HG02884 (cell line): ENCODE data around the gene EDEM1.
"Not testable (repeated sequence)": the region's sequence is repeated elsewhere in the genome, so short reads cannot be mapped to it uniquely, and the experiment has no call there.

Source experiments
- ATAC-seq: cut with Tn5 transposase; IDR thresholded peaks from one replicate; pipeline ENCODE4 v1.9.1; 2021; ENCODE audit warnings: mild to moderate bottlenecking, moderate library complexity; ENCODE audit not compliant: unreplicated experiment

EDEM1 gene

DNA sequence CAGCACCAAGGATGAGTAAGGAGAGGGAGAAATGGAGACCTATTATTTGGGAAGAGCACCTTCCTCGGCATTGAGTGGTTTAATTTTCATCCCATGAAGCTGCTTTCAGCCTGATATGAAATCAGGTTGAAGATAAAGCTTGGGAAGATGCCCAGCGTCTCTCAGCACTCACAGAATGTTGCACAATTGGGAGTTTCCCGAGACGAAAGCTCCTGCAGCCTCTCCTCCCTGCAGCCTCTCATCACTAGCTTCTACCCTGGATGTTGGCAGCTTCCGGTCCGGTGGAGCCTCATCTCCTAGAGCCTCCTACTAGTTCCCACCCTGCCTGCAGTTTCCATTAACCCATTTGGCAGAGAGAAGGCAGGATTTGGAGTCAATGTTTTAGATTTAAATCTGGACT is 40.3 kb downstream of the EDEM1 start:
- no peak for ATAC-seq

DNA sequence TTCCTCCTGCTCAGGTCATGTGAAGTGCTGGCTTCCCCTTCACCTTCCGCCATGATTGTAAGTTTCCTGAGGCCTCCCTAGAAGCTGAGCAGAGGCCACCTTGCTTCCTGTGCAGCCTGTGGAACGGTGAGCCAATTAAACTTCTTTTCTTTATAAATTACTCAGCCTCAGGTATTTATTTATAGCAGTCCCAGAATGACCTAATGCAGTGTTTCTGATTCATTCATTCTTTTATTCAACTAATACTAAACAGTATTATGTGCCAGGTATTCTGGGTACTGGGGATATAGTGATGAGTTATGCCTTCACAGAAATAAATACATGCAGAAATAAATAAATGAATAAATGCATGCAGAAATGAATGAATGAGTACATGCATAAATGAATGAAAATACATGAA is 41.9 kb downstream of the EDEM1 start:
- ATAC-seq = no peak

DNA sequence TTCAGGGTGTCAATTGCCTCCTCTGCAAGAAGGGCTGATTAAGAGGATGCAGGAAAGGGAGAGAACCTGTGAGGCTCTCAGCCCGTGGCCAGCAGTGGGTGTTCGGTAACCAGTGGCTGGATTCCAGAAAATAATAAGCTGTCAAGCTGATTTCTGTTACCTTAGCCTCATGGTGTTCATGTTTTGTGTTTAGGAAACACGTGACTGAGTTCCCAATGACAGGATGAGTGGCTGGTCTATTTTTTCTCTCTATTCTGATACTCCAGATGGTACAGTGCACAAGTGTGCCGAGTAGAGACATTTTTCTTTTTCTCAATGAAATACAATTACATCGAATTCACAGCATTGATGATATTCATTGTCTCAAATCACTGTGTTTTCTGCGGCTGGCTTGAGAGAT is 43.6 kb downstream of the EDEM1 start:
- ATAC-seq = no peak

DNA sequence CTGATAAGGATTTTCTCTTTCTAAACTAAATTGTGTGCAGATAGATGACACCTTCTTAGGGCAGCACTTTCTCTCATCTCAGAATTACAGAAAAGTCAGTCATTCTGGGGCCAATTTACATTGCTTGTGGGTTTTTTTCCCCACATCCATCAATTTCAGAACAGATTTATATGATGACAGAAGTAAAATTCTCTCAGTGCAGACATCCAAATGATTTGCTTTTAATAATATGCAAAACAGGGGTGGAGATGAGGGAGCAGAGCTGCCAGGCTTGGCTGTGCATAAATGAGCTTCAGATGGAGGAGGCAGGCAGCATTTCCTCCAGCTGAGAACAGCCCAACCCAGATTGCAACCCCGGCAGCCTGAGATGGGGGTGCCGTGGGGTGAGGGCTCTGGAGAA is 44.0 kb downstream of the EDEM1 start:
- no peak for ATAC-seq

DNA sequence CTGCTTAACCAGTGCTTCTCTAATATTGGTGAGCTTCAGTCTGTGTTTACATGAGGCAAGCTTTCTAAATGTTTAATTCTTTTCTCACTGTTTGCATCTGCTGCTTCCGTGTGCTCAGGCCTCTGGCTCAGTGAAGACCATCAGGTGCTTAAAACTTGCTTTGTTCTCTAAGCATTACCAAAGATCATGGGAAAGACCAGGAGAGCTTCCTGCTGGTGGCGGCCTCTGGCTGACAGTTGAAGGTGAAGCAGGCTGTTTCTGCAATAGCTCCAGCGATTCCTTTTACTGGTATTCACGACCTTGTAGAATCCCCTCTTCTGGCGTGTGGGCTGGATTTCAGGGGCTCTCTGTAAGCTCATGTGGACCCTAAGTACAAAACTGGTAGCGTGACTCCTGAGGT is 45.1 kb downstream of the EDEM1 start:
- no peak for ATAC-seq

DNA sequence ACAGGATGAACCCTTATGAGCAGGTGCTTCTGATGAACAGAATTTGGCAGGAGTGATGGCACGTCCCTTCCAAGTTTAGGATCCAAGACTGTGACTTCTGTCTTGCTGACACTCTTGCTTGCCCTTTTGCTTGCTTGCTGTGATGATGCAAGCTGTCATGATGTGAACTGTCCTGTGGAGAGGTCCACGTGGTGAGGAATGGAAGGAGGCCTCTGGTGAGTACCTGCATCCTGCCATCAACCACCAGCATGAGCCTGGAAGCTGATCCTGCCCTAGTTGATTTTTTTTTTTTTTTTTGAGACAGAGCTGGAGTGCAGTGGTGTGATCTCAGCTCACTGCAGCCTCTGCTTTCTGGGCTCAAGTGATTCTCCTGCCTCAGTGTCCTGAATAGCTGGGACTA is 45.5 kb downstream of the EDEM1 start:
- no peak for ATAC-seq

DNA sequence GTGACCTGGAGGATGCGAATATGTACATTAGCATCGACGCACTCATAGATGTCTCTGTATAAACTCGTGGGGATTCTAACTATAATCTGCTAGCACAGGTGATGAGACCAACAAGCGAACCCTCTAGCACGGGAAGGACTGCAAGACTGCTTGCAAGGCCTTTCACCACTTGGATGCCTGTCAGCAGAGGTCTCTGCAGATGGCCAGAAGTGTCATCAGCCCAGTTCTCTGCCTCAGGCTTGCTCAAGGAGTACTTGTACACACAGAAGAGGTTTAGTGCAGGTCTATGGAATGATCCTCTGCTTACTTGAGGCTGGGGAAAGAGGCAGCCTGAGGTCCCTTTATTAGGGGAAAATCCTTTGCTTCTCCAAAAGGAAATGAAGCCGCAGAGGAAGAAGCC is 48.1 kb downstream of the EDEM1 start:
- no peak for ATAC-seq

DNA sequence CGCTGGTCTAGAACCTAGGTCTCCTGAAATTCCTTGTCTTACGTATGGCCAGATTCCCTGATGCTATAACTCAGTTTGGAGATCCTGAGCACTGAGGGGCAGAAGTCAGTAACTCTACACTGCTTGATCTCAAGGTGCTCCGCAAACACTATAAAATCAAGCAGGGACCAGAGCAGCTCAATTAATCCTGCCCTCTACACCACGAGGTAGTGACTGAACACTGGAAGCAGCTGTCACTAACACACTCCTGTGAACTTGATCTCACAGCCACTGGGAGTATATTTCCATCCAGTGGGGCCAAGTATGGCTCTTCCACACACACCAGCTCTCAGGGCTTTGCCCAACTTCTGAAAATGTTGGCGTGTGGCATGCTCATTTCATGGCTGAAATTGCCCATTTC is 51.0 kb downstream of the EDEM1 start:
- no peak for ATAC-seq

DNA sequence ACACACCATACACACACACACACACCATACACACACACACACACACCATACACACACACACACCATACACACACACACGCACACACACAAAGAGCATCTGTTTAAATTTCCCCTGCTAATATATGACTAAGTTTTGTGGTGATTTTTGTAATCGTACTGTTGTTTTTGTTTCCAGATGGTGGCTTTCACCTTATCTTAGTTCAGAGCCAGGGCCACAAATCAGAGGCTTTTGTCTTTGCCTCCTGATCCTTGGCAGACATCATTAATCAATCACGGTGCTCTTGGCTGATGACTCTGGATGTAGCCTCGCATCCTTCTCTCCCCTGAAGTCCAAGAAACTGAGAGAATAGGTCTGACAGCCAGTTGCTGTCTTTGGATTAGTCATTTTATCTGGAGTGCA is 52.1 kb downstream of the EDEM1 start:
- ATAC-seq = no peak

DNA sequence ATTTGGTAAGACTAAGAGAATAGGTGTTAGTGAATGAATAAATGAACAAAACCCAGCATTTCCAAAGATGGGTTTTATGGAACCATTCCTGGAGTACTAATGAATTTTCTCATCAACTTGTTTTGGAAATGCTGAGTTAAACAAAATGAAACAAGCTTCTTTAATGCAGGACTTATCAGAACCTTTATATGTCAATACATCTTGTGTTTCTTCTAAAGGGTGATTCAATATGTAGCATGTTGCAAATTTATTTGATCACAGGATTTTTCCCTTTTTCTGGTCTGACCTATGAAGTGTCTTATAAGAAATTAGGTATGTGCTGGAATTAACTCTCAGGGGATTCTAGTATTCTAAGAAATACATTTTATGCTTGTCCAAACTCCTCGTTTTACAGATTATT is 53.2 kb downstream of the EDEM1 start:
- no peak for ATAC-seq

DNA sequence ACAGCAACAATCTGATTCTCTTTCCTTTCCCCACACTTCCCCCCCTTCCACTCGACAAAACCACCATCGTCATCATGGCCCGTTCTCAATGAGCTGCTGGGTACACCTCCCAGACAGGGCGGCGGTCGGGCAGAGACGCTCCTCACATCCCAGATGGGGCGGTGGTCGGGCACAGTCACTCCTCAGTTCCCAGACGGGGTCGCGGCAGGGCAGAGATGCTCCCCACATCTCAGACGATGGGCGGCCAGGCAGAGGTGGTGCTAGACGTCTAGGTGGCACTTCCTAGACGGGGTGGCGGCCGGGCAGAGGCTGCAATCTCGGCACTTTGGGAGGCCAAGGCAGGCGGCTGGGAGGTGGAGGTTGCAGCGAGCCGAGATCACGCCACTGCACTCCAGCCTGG is 55.3 kb downstream of the EDEM1 start:
- ATAC-seq = not testable (repeated sequence)

DNA sequence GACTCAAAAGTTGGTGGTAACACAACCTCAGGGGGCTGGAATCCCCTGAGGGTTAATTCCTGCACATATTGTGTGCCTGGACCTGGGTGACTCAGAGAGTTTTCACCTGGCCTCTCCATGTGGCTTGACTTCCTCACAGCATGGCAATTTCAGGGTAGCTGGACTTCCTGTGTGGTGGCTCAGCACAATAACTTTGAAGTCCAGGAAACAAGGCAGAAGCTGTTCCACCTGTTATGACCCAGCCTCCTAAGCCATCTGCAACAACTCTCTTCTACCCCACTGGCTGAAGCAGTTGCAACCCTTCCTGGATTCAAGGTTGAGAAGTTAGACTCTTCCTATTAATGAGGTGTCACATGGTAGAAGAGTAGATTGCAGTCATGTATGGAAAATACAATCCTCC is 58.4 kb downstream of the EDEM1 start:
- no peak for ATAC-seq

DNA sequence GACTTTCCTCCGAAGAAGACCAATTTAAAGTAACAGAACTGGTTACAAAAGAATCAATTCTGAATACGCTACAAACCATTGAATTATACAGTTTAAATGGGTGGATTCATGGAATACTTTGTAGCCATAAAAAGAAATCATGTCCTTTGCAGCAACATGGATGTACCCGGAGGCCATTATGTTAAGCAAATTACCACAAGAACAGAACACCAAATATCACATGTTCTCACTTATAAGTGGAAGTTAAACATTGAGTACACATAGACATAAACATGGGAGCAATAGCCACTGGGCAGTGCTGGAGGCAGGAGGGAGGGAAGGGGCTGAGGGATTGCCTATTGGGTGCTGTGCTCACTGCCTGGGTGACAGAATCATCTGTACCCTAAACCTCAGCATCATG is 61.3 kb downstream of the EDEM1 start:
- no peak for ATAC-seq

DNA sequence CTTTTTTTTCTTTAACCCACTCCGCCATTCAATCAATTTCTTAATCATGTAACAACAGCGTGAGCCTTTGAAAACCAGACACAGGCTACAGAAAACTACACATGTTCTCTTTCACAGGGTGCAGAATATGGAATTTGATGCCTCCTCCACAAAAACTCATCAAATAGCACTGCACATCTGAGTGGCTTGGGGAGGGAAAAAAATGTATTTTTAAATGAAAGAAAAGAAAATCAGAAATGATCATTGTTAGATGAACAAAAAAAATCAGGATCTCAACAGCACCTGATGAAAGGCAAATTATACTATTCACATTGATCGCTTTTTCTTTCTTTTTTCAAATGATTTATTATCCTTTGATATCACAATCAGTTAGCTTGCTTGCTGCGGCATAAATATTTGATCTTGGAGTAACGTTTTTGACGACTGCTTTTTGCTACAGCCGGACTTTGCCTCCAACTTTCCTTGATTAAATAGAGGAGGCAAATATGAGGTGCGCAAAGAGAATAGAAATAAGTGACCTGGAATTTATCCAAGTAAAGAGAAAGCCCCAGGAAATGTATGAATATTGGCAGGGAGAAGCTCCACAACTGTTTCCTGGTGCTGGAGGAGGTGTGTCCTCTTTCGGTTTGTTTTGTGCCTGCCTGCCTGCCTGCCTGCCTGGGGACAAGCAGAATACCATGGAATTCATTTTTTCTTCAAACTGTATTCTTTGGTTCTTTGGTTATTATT is 63.1 kb downstream of the EDEM1 start:
- no peak for ATAC-seq

DNA sequence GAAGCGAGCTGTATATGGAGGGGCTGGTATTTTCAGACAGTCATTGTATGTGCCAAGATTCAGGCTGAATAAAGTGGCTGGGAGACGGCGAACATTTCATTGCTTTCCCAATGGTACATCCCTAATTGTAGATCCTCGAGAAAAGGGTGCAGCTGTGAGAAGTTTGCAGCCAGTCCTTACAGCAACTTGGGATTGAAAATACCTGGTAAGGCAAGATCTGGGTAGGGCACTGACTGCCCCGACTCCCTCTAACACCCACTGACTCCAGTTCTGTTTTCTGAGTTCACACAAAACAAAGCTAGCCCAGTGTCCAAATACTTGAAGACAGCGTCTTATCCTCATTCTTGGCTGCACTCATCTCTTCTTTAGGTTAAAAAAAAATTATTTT is 63.7 kb downstream of the EDEM1 start:
- ATAC-seq = no peak

DNA sequence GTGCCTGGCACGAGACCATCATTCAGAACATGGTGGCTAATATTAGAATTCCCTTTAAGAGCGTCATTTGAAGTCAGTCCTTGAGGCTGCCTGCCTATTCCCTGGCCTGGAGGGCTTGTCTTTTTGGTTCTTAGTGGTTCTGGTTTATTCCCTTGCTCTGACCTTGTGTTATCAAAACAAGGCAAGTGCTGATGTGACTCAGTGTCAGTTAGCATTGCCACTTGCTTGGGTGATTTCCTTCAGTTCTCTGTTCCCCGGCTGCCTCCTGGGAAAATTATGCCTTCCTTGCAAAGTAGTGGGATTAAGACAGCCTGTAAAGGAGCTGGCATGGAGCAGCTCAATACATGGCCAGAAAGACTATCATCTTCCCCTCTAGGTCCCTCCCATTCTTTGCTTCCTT is 64.6 kb downstream of the EDEM1 start:
- ATAC-seq = no peak

DNA sequence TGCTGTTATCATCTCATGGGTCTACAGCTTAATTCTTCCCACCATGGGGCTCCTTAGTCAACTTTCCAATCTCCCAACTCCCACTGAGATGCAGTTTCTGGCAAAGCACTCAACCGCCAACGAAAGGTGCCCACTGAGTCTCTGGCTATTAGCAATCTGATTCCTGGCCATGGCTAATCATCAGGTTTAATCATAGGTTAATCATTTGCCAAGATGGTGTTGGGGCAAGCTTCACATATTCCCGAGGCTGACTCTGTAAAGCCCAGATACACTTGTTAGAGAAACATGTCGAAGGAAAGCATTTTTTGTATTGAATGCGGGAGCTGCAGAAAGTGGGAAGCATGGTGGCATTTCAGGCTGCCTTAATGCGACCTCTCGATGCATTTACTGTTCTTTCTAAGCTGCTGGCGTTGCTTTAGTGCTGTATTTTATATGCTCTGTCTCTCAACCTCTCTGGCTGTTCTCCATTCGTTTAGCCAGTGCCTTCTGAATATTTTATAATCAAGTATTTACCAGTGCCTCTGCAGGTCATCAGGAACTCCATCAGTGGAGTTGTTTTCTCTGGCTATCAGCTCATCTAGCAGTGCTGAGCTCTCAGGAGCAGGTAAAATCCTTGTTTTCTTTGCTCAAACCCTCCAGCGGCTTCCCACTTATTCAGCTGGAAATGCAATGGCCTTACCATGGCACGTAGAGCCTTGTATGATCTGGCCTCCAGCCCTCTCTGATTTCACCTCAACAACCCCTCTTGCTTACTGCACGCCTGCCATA is 67.0 kb downstream of the EDEM1 start:
- no peak for ATAC-seq

DNA sequence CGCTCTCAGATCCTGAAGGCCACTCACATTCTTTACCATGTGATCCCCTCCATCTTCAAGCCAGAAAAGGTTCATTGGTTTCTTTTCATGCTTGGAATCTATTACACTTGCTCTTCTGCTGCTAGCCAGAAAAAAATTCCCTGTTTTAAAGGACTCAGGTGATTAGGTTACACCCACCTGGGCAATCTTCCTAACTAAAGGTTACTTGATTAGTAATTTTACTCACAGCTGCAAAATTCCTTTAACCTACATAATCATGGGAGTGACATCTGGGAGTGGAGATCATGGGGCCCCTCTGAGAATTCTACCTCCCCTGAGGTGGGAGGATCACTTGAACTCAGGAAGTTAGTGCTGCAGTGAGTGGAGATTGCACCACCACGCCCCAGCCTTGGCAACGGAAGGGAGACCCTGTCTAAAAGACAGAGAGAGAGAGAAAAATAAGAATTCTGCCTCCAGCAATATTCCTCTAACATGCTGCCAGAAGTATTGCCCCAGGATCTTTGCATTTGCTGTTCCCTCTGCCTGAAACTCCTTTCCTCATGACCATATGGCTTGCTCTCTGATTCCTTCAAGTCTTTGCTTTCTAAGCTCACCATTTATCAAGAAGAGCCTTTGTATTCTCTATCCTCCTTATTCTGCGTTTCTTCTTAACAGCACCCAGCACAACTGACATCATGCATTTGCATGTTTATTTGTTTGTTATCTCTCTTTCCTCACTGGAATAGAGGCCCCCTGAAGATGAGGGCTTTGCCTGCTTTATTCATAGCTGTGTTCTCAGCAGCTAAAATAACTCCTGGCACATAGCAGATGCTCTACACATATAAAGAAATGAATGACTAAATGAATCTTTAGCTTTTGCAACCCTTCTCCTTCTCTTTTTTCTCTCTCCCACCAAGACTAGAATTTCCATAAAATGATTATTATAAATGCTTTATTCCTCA is 68.2 kb downstream of the EDEM1 start:
- ATAC-seq = no peak

DNA sequence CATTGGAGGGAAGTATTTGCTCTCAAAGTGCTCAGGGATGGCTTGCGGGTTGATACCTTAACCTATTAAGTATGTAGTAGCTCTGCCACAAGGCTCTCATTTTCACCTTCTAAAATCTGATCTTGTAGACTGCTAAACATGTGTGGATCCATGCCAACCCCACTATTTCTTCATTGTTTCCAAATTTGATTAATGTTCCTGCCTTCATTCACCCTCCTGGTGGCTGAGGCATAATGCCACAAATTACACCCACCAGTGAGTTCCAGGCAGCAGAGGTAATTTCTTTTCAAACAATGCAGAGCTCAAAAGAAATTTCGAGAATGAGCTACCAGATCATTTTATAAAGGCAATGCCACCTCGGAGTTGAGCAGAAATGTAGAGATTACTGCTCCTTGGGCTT is 71.0 kb downstream of the EDEM1 start:
- no peak for ATAC-seq

DNA sequence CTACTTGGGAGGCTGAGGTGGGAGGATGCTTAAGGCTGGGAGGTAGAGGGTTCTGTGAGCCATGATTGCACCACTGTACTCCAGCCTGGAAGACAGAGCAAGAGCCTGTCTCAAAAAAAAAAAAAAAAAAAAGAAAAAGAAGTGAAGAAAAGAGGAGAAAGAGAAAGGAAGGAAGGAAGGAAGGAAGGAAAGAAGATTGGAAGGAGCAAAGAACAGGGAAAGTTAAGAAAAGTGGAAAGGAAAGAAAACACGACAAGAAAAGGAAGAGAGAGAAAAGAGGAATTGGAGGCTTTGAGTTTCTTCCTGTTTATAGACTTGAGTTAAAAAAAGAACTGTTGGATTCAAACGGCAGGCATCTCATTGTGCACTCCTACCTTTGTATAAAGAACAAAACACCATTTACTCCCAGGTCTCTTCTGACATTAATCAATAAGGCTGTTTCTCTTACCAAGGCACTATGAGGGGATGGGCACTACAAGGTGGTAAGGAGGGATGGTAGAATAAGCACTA is 73.5 kb downstream of the EDEM1 start:
- ATAC-seq = no peak

DNA sequence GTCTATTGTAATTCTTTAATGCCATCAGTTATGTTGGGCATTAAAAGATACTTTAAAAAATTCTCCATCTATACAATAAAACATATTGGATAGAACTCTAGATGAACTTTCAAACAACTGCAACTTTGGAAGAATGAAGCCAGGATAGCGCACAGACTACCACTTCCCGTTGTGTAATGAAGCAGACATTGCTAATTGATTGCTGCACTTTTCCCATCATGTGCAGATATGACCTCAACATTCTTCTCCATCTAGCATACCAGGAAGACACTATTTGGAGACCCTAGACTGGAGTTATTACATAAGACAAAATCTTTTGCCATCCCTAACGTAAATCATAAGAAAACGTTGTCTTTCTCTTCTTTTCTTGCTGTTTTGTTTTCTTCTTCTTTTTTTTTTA is 75.0 kb downstream of the EDEM1 start:
- no peak for ATAC-seq
